NCI-H1436 (cell line): ENCODE measurements around the gene CAMK2N2.
A peak's percentile ranks its signal among the peaks of the same experiment; 100 is the strongest.

Source experiments
- DNase-seq: peaks from one replicate; lab custom pipeline; 2025; lab: John Stamatoyannopoulos, UW

CAMK2N2 gene

GRCh38 chr3:184240384-184241140 is 20.8 kb downstream of the CAMK2N2 start:
- DNase-seq, result no peak

DNA sequence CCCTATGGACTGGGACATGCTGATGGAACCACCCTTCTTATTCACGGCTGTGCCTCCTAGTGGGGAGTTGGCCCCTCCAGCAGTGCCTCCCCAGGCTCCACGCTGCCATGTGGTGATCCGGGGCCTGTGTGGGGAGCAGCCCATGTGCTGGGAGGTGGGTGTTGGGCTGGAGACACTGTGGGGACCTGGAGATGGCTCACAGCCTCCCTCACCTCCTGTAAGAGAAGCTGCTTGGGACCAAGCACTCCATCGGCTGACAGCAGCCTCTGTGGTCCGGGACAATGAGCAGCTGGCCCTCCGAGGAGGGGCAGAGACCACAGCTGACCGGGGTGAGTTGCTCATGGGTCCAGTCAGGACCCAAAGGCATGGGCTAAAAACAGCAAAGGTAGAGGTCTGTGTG is 21.6 kb downstream of the CAMK2N2 start:
- no peak for DNase-seq

GRCh38 chr3:184239221-184239620 is 22.1 kb downstream of the CAMK2N2 start:
- no peak for DNase-seq

DNA sequence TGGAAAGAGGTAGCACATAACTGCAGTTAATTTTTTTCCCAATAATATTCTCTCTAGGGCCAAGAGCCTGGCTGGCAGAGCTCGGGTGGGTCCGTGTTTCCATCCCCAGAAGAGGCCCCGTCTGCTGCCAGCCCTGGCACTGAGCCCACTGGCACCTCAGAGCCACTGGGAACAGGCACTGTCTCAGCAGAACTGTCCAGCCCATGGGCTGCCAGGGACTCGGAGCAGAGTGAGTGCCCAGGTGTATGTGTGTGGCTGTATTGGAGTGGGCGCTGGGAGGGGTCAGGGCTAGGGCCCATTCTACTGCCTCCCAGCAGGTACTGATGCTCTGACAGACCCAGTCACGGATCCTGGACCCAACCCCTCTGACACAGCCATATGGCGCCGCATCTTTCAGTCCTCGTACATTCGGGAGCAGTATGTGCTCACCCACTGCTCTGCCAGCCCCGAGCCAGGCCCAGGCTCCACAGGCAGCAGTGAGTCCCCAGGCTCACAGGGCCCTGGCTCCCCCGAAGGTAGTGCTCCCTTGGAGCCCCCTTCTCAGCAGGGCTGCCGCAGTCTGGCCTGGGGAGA is 23.0 kb downstream of the CAMK2N2 start:
- DNase-seq, result no peak

DNA sequence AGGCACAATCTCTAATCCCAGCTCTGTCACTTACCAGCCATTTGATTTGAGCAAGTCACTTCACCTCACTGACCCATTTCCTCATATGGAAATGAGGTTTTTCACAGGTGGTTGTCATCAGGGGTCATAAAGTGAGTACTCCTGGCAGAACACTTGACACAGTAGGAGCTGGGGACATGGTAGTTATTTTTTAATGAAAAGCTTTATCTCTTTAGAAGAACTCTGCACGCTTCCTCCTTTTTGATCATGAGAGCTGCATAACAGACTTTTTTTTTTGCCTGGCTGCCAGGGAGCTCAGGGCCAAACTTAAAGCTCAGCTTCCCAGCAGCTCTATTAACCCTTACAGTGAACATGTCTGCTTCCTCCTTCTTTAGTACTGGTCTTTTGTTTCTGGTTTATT is 23.5 kb downstream of the CAMK2N2 start:
- DNase-seq, result no peak

- no peak for DNase-seq
These were observed 24.1 kb downstream of the CAMK2N2 start for GRCh38 chr3:184237211-184237610.

DNA sequence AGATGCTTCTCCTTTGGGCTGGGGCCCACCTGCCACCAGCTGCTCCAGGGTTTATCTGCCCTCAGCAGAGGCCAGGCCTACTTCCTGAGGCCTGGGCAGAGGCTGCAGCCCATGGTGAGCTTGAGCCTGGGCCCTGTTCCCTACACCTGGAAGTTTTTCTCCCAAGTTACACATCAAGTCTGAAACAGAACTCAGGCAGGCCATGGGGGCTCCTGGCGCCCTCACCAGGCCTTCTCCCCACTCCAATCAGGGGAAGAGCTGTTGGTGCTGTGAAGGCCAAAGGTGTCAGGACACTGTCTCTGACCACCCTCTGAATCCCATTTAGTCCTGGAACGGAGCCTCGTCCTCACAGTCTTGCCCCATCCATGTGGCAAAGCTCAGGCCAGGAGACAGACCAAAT is 24.7 kb downstream of the CAMK2N2 start:
- no peak for DNase-seq

DNA sequence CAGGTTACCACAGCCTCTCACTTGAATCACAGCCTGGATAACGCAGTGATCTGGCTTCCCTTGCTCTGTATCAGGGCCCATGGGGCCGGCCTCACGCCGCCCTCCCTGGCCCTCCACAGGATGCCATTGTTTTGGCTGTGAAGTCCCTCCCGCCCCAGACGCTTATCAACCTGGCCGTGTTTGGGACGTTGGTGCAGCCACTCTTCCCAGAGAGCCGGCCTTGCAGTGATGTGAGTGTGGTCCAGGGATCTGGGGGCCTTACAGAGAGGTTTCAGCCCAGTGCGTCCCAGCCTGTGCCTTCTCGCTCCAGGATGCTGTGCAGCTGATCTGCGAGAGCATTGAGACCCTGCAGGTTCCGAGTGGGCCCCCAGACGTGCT is 25.3 kb downstream of the CAMK2N2 start:
- DNase-seq, result no peak

GRCh38 chr3:184235381-184236032 is 25.8 kb downstream of the CAMK2N2 start:
- DNase-seq, result no peak

GRCh38 chr3:184234671-184235380 is 26.5 kb downstream of the CAMK2N2 start:
- no peak for DNase-seq

GRCh38 chr3:184234224-184234623 is 27.1 kb downstream of the CAMK2N2 start:
- DNase-seq, result no peak

DNA sequence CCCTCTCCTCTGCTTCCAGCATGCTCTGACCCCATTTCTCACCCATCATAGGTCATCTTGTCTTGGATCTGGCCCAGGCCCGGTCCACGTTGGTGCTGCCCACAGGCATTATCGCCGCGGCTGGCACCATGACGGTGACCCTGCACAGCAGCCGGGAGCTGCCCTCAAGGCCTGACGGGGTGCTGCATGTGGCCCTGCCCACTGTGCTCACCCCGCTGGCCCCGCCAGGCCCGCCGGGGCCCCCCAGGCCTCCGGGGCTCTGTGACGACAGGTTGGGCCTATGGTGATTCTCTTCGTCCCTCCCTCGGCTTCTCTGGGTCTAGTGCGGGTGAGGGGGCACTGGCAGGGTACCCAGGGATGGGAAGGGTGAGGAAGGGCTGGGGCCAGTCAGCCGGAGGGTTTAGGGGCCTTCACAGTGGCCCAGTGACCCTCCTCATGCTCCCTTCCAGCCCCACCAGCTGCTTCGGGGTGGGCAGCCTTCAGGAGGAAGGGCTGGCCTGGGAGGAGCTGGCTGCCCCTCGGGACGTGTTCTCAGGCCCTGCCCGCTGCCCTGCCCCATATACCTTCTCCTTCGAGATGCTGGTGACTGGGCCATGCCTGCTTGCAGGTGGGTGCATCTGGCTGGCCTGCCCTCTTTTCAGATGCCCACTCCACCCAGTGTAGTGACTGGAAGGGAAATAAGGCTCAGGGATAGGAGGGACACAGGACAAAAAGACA is 28.1 kb downstream of the CAMK2N2 start:
- DNase-seq, result no peak

GRCh38 chr3:184231671-184232070 is 29.7 kb downstream of the CAMK2N2 start:
- DNase-seq, result no peak

DNA sequence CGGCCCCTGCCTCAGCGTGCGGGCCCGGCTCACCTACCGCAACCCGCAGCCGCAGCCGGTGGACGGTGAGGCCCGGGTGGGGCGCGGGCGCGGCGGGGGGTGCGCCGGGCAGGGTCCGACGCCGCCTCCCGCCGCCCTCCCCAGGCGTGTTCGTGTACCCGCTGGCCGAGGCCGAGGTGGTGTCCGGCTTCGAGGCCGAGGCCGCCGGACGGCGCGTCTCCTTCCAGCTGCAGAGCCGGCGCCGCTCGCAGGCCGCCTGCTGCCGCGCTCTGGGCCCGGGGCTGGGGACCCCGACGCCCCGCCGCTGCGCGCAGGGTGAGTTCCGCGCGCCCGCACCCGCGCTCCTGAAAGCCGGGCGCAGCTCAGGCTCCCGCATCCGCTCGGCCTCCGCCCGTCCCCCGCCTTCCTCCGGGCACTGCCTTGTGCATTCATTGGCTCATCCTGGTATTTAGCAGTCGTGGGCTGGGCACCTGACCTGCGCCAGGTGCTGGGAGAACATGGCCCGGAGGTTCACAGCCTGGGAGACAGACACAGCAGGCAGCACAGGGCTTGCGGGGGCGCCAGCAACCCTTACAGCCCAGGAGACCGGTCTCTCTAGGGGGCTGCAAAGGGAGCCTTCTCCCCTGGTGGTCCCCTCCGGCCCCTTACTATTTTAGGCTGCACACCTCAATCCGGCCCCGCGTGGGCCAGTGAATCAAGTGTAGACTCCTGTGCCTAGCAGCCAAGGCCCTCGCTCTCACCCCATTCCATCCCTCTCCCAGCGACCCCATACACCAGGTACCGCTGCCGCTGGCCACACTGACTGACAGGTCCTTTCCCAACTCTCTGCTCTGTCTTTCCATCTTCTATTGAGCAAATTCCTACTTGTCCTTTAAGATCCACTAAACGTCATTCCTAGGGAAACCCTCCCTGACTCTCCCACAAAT is 30.5 kb downstream of the CAMK2N2 start:
- peak; percentile 9 for DNase-seq

- DNase-seq, result no peak
These were observed 31.2 kb downstream of the CAMK2N2 start for GRCh38 chr3:184230081-184230602.

DNA sequence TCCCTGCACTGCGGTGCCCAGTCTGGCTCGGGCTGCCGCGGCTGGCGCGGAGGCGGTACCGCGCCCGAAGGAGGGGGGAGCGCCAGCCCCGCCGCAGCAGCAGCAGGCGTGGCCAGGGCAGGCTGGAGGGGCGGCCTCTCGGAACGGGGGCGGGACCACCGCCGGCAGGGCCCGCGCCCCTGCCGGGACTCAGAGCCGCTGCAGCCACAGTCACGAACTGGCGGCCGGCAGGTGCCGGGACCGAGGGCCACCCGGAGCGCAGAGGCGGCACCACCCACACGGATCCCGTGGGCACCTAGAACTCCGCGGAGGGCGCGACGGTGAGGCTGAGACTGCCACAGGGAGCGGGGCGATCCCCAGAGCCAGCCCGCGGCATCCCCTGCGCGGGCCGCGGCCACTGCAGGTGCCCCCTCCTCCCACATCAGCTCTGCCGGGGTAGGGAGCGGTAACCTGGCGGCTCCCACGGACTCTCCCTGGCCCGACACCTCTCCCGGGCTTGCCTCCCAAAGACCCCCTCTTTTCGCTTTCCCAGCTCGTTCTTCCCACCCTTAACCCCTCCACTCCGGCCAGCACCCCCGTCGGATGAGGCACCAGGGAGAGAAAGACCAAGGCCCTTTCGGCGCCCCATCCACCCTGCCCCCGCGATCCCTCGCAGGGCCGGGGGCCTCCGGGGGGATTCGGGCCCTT is 31.8 kb downstream of the CAMK2N2 start, which contains the start of gene VWA5B2:
Gene VWA5B2 (plus strand): TSS at position 192 of the 687 bp plus-strand sequence. CDS start 944 bp downstream, outside the sequence.
- DNase-seq, result peak; percentile 79

DNA sequence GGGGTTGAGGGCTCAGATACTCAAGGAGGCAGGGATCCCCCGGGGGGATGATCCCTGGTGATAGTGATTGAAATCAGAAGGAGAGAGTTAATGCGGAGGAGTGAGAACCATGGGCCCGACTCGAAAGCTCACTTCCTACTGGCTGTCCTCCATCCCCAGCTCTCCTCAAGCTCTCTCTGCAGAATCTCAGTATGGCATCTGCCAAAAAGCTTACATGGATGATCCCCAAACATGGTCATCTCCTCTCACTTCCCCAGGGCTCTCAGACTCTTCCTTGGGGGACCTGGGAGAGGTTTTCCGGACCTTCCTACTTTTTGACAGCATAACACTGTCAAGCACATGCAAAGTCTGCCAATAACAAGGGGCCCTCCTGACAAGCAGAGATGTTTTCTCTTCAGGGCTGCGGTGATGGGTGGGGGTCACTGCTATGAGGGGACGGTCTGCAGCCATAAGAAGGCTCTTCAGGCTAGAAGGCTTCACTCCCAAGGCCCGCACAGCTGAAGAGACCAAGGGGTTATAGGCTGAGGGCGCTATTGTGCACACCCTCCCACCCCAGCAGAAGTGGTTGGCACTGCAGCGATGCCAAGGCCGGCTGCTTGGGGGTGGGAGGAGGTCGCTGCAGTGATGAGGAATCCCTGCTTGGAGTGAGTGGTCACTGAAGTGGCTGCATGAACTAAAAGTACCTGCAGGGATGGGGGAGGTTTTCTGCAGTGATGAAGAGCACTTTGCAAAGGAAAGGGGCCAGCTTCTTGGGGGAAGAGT is 32.8 kb downstream of the CAMK2N2 start:
- no peak for DNase-seq

GRCh38 chr3:184227481-184227935 is 33.8 kb downstream of the CAMK2N2 start:
- DNase-seq, result peak; percentile 48

DNA sequence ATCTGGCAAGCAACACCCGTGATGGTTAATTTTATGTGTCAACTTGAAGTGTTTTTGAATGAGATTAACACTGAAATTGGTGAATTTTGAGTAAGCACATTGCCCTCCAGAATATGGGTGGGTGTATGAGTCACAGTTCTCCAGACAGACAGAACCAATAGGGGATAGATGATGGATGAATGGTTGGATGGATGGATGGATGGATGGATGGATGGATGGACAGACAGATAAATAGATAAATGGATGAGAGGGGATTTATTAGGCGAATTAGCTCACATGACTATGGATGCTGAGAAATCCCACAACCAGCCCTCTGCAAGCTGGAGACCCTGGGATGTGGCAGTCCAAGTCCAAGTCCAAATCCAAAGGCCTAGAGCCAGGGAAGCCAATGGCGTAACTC is 37.4 kb downstream of the CAMK2N2 start:
- no peak for DNase-seq
